NCI-H2171 treated with DMSO at 0.1 percent for 48 hours (cell line): ENCODE results near the gene FAM13C.

Experiments used
- DNase-seq: peaks from one replicate; lab custom pipeline; 2025; lab: John Stamatoyannopoulos, UW

FAM13C gene

DNA sequence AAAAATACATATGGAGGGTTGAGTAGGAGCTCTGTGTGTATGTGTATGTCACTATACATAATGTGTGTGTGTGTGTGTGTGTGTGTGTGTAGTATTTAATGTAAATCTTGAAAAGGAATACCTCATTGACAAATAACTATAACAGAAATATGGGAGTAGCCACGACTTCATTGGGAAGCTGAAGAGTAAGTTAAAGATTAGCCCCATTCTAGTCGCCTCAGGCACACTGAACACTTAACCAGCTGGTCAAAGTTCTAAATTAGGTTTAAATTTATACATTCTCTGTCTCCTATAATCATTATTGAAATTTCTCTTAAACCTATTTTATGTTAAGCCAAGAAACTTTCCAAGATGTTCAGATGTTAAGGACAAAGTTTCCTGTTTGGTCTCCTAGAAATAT is 45.3 kb downstream of the FAM13C start:
- DNase-seq: no peak

GRCh38 chr10:59315465-59315864 is 46.9 kb downstream of the FAM13C start:
- no peak for DNase-seq

DNA sequence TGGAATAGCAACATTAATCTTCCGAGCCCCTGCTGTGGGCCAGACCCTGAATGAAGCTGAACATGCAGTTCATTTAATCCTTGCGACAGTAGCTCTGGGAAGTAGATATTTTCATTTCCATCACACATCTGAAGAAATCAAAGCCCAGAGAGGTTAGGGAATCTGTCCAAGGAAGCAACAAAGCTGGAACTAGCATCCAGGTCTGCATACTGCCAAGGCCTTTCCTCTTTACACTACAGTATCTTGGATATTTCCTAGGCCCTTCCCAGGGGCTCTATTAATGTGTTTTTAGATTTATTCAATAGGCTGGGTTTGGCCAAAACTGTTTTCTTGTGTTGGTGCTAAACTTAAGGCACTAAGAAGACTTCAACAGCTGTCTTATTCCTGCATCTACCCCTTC is 48.1 kb downstream of the FAM13C start:
- no peak for DNase-seq

GRCh38 chr10:59312247-59312646 is 50.1 kb downstream of the FAM13C start:
- no peak for DNase-seq

GRCh38 chr10:59311025-59311424 is 51.3 kb downstream of the FAM13C start:
- no peak for DNase-seq

- no peak for DNase-seq
Measured at GRCh38 chr10:59310324-59310914, 51.9 kb downstream of the FAM13C start.

DNA sequence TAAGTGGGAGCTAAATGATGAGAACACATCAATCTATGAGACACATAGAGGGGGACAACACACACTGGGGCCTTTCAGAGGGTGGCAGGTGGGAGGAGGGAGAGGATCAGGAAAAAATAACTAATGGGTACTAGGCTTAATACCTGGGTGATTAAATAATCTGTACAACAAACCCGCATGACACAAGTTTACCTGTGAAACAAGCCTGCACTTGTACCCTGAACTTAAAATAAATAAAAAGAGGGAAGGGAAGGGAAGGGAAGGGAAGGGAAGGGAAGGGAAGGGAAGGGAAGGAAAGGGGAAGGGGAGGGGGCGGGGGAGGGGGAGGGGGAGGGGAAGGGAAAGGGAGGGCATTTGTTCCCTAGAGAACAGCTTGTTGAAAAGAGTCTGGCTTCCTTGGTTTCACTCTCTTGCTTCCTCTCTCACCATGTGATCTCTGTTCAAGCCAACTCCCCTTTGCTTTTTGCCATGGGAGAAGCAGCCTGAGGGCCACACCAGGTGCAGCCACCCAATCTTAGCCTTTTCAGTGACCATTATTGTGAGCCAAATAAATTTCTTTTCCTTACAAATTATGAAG is 57.7 kb downstream of the FAM13C start:
- DNase-seq: no peak

DNA sequence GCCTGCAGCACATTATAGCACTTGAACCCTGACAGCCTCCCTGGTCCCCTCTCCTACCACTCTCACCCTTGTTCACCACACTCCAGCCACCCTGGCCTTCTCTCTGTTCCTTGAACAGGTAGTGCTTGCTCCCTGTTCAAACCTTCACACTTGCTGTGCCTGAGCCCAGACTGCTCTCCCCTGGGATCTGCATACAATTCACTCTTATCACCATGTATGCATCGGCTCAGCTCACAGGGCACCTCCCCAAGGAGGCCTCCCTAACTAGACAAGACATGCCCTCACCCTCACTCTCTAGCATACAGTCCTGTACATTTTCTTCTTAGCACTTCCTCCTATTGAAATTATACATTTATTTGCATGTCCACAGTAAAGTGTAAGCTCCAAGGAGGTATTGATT is 59.3 kb downstream of the FAM13C start:
- DNase-seq: peak; percentile 8

- no peak for DNase-seq
Measured at GRCh38 chr10:59302381-59302780, 60.0 kb downstream of the FAM13C start.

DNA sequence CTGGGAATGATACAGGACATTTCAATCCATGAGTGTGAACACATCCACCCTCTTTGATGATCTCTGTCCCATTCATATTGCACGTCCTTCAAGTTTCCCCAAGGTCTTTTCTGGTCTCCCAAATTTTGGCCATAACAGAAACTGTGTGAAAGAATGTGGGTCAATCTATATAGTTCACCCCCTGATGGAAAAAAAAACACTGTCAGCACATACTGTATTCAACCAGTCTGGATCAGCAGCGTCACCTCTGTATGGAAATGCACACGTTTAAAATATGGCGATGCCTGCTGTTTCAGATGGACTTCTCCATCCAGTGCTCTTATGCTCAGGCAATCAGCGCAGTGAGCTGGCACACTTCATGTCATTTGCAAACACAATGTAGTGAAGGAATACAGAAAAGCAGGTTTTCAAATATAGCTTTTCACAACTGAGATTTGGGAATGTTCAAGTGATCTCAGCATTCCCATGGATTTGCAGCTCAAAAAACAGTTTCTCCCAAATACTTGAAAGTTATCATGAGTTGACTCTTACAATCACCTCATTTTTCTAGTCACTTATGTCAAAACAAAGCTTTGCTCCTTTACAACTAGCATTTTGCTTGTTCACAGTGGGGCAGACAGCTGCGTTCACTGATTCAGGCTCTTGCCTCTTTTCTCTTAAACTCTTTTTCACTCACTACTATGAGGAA is 61.1 kb downstream of the FAM13C start:
- no peak for DNase-seq

DNA sequence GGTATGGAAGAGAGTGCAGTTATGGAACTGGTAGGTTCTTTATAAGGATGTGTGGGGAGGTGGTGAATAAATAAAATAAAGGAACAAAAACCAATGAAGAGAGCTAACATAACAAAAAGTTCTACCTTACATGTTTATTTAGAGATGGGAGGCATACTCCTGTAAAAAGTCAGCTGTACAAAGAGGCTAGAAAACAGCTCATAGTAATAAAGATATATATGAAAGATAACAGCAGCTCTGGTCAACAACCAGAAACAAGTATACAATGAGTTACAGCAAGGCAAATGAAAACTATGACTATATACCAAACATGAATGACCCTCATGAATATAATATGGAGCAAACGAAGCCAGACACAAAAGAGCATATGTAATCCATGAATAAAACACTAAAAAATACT is 62.0 kb downstream of the FAM13C start:
- no peak for DNase-seq

DNA sequence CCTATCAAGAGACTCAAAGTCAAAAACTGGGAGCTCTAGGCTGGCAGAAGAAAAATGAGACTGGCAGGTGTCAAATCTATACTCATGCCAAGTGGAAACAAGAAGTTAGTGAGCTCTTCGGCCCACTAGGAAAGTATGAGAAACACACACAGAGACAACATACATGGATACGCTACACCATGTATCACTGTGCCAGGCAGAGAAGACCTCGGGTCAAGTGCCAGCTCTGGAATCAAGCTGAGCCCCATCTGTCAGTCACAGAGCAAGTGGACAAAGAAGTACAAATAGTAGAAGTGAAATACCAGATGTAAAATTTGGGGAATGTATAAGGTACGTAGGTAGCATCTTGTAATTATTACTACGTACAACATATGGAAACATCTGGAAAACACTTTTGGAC is 62.4 kb downstream of the FAM13C start:
- DNase-seq: no peak

- no peak for DNase-seq
Measured at GRCh38 chr10:59290448-59290847, 71.9 kb downstream of the FAM13C start.

GRCh38 chr10:59289853-59290252 is 72.5 kb downstream of the FAM13C start:
- DNase-seq: no peak

- no peak for DNase-seq
Measured at GRCh38 chr10:59287587-59288255, 74.6 kb downstream of the FAM13C start.

DNA sequence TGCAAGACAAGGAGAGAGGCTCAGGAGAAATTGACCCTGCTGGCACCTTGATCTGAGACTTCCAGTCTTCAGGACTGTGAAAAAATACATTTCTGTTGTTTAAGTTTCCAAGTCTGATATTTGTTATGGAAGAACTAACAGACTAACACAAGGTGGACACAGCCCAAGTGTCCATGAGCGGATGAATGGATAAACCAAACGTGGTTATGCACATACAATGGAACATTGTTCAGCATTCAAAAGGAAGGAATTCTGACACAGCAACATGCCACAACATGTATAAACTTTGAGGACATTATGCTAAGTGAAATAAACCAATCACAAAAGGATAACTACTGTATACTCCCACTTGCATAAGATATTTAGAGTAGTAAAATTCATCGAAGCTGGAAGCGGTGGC is 76.5 kb downstream of the FAM13C start:
- no peak for DNase-seq

DNA sequence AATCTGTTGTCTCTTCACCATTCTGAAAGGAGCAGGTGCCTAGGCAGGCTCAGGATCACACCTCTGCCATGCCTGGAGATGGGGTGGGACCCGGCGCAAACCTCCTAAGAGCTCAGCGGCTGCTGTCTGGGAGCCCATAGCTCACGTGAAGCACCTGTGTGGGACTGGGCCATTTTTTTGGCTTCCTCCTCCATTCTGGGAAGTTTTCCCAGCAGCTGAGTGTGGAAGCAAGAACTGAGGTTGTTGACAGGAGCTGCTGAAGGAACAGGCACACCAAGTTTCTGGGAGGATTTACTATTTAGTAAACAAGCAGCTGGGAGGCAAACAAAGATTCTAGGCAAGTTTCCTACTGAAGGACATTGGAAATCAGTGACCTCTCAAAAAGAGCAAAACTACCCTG is 77.3 kb downstream of the FAM13C start:
- DNase-seq: no peak

DNA sequence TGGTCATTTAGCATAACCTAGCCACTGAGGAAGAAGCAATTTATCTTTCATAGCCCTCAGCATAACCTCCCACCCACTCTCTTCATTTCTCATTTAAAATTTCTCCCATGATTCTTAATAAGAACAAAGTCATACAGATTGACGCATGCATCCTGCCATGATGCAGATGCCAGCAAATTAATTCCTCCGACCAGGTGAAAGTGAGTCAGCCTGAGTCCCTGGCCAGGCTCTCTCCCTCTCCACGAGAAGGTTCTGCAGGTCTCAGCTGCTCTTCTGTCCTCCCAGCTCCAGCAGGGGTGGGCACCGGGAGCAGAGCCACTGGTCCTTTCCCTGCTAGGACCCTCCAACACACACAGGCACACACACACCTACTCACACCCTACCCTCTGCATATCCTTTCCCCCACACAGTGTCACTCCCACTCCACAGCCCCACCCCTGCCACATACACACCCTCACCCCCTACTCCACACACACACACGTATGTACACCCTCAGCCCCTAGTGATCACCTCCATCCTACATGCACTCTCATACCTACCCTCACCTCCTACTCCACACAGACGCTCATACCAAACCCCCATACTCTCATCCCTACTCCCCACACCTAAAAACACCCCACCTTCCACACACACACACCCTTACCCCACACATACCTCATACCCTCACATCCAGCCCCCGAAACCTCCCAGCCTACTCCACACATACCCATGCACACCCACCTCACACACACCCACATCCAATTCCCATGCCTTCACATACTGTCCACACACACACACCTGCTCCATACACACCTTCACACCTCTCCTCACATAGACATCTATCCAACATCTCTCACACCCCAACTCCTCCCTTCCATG is 78.0 kb downstream of the FAM13C start:
- no peak for DNase-seq

- no peak for DNase-seq
Measured at GRCh38 chr10:59283456-59284091, 78.8 kb downstream of the FAM13C start.

- no peak for DNase-seq
Measured at GRCh38 chr10:59281861-59282260, 80.5 kb downstream of the FAM13C start.

- DNase-seq: no peak
Measured at GRCh38 chr10:59279991-59280505, 82.3 kb downstream of the FAM13C start.

- no peak for DNase-seq
Measured at GRCh38 chr10:59279476-59279875, 82.9 kb downstream of the FAM13C start.
